Bronchial epithelial cell (primary cell): ENCODE data around the gene XBP1. TPM values are rescaled to one million over a fixed set of nuclear protein-coding genes. Genes with fewer than 3 reads are reported as not detected.
"Not testable (repeated sequence)": the region's sequence is repeated elsewhere in the genome, so short reads cannot be mapped to it uniquely, and the experiment has no call there.

Experiments used
- DNase-seq: peaks from one replicate; pipeline ENCODE4 v3.0.0-alpha.2; 2010; ENCODE audit warnings: low read depth
- FAIRE-seq: peaks from 2 replicates; lab custom pipeline; 2011; peaks lifted over from hg19 to GRCh38; lab: Jason Lieb, UNC
- H3K27me3 ChIP-seq: 2 replicates; pipeline ENCODE4 v1.5.1; 2011; ENCODE audit warnings: low read length; ENCODE audit not compliant: control insufficient read depth, insufficient read depth
- H3K36me3 ChIP-seq: 2 replicates; pipeline ENCODE4 v1.5.1; 2011; ENCODE audit warnings: low read length; ENCODE audit not compliant: control insufficient read depth, insufficient read depth
- H3K4me3 ChIP-seq: 2 replicates; pipeline ENCODE4 v1.5.1; 2011; ENCODE audit warnings: mild to moderate bottlenecking, low read depth, low read length, control low read depth
- total RNA-seq: library from RNA; depleted of rRNA; stranded (reverse); fragments of >200 nt; gene quantifications from 2 replicates; pipeline ENCODE4 v1.2.1, GENCODE V29; 2014
- TF ChIP-seq, protein P1 (sequence below): IDR thresholded peaks from 2 replicates; pipeline ENCODE4 v1.5.1; 2011; ENCODE audit warnings: mild to moderate bottlenecking, moderate library complexity, low read length, control low read depth, inconsistent platforms; ENCODE audit not compliant: insufficient read depth, severe bottlenecking

The XBP1 gene
- total RNA-seq: 225 and 250 TPM in 2 replicates

DNA sequence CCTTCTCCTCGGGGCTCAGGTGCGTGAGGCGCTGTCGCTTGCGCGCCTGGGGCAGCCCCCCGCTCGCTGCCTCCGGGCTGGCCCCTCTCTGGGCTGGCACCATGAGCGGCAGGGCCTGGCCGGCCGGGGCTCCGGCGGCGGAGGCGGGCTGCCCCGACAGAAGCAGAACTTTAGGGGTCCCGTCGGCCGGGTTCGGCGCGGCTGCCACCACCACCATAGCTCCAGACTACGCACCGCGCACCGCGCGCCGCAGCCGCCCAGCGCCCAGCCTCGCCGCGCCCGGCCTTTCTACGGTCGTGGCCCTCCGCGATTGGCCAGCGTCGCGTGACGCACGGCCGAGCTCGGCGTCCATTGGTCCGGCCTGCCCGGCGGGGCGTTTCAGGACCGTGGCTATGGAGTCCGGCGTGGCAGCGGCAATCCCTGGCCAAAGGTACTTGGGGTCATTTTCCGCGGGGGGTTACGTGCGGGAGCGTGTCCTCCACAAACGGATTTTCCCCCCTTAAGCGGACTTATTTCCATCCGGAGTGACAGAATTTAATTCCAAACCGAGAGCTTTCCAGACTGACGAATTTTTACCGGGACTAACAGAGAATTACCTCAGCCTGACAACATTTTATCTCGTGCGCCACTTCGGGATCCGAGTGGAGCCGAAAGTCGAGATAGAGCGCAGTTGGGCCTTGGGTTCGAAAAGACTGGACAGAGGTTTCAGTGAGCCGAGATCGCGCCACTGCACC, at the start of gene XBP1:
Gene XBP1, minus strand, starts transcription at position 262 of the 734 bp plus-strand sequence.
- no peak for FAIRE-seq
- Histone ChIP-seq H3K36me3 (peaks cover 24% of the 10 kb centered on the region), H3K4me3 (peak within 1 kb of the TSS; percentile 84), H3K27me3 (no peaks in the 10 kb centered on the region)
- TF ChIP-seq, protein P1, sequence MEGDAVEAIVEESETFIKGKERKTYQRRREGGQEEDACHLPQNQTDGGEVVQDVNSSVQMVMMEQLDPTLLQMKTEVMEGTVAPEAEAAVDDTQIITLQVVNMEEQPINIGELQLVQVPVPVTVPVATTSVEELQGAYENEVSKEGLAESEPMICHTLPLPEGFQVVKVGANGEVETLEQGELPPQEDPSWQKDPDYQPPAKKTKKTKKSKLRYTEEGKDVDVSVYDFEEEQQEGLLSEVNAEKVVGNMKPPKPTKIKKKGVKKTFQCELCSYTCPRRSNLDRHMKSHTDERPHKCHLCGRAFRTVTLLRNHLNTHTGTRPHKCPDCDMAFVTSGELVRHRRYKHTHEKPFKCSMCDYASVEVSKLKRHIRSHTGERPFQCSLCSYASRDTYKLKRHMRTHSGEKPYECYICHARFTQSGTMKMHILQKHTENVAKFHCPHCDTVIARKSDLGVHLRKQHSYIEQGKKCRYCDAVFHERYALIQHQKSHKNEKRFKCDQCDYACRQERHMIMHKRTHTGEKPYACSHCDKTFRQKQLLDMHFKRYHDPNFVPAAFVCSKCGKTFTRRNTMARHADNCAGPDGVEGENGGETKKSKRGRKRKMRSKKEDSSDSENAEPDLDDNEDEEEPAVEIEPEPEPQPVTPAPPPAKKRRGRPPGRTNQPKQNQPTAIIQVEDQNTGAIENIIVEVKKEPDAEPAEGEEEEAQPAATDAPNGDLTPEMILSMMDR: no peak
- DNase-seq: peak; percentile 78

- TF ChIP-seq, protein P1: no peak
- H3K4me3 ChIP-seq: no peak overlapping the region
- H3K27me3 ChIP-seq: no peaks in the 10 kb centered on the region
- DNase-seq (no peak), FAIRE-seq (no peak)
- no peaks in the 10 kb centered on the region for H3K36me3 ChIP-seq
Observed at GRCh38 chr22:28846994-28847393, 46.6 kb upstream of the XBP1 start.

GRCh38 chr22:28844277-28844676, 43.9 kb upstream of the XBP1 start:
- H3K36me3 ChIP-seq, H3K4me3 ChIP-seq, FAIRE-seq, H3K27me3 ChIP-seq, DNase-seq: not testable (repeated sequence)

DNA sequence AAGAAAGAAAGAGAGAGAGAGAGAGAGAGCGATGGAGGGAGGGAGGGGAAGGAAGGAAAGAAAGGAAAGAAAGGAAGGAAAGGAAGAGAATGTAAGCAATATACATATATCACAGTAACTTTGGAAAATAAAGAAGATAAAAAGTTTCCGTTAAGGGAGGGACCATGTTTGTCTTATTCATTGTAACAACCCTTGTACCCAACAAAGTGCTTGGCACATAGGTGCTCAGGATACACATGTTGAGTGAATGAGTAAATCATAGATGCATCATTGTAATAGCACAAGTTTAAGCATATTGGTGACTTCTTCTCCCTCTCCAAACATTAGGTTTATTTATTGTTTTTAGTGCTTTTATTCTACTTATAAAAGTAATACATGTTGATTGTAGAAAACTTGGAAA, 43.3 kb upstream of the XBP1 start:
- Histone ChIP-seq H3K36me3 (no peaks in the 10 kb centered on the region), H3K4me3 (no peak overlapping the region), H3K27me3 (no peaks in the 10 kb centered on the region)
- FAIRE-seq (no peak), DNase-seq (no peak)
- TF ChIP-seq, protein P1: no peak

DNA sequence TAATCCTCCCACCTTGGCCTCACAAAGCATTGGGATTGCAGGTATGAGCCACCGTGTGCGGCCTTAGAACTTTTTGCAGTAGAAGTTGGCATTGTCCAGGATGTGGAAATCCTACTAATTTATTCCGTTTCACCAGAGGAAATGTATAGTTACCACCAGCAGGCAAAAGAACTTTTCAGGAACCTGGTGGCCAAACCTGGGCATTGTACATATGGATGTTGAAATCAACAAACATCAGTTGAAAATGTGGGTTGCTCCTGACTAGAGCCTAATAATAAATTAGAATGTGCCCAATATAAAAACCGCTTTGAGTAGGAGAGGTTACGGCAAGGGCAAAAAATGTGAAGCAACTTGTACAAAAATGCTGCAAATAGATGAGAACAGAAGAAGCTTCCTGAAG, 40.7 kb upstream of the XBP1 start:
- Histone ChIP-seq H3K4me3 (no peak overlapping the region), H3K27me3 (no peaks in the 10 kb centered on the region), H3K36me3 (no peaks in the 10 kb centered on the region)
- FAIRE-seq (no peak), DNase-seq (no peak)
- TF ChIP-seq, protein P1: no peak

GRCh38 chr22:28838971-28839370, 38.6 kb upstream of the XBP1 start:
- FAIRE-seq (no peak), DNase-seq (no peak)
- TF ChIP-seq, protein P1: no peak

More at GRCh38 chr22:28838971-28839370, 38.6 kb upstream of the XBP1 start:
- Histone ChIP-seq H3K36me3 (no peaks in the 10 kb centered on the region), H3K4me3 (no peak overlapping the region), H3K27me3 (no peaks in the 10 kb centered on the region)
